ENCODE measurements around the gene GIMAP8.

Gene GIMAP8

DNA sequence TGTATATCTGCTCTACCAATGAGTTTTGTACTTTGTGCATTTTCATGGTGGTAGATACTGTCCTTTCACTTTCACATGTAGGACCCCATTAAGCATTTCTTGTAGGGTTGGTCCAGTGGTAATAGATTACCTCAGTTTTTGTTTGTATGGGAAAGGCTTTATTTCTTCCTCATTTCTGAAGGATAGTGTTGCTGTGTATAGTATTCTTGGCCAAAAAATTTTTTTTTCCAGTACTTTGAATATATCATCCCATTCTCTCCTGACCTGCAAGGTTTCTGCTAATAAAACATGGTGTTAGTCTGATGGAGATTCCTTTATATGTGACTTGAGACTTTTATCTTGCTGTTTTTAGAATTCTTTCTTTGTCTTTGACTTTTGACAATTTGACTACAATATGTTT is 12.0 kb downstream of the GIMAP8 start:
- H3K36me3 ChIP-seq (replicated peaks; ENCODE audit: insufficient read depth, low read length) = no peaks in the 10 kb centered on the region
- no peaks in the 10 kb centered on the region for H3K79me2 ChIP-seq (ENCODE audit: low read length)
- H3K4me3 ChIP-seq (ENCODE audit: low read length) = no peak overlapping the region

DNA sequence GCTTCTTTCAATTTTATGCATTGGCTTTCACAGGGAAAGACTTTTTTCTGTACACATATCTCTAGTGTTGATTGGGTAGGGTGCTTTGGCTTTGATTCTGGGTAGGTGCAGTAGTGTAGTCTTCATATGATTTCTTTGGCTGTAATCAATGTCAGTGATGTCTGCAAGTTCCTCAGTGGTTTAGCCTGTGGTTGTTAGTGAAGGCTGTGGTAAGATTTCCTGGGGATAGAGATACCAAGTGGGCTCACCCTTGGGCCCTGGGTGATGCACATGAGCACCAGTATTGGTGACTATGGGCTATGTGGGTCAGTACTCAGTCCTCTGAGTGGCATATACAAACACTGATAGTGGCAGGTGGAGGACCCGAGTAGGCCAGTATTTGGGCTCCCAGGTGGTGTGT is 13.0 kb downstream of the GIMAP8 start:
- Histone ChIP-seq H3K27ac (ENCODE audit: low read length) (no peak overlapping the region), H4K20me1 (ENCODE audit: insufficient read depth, low read length) (no peaks in the 10 kb centered on the region), H3K4me1 (ENCODE audit: low read length) (no peaks in the 10 kb centered on the region), H3K4me3 (ENCODE audit: low read length) (no peak overlapping the region), H3K9me3 (replicated peaks; ENCODE audit: insufficient read depth, low read length) (no peaks in the 10 kb centered on the region), H3K9me2 (replicated peaks; ENCODE audit: insufficient read depth, low read length) (no peaks in the 10 kb centered on the region), H3K9ac (ENCODE audit: low read length) (no peak overlapping the region), H3F3A (ENCODE audit: insufficient read depth, low read length) (no peaks in the 10 kb centered on the region), H3K36me3 (replicated peaks; ENCODE audit: insufficient read depth, low read length) (no peaks in the 10 kb centered on the region), H2AFZ (ENCODE audit: low read length) (no peak overlapping the region), H3K79me2 (ENCODE audit: low read length) (no peaks in the 10 kb centered on the region), H3K4me2 (ENCODE audit: low read depth, low read length) (no peak overlapping the region), H3K27me3 (replicated peaks; ENCODE audit: insufficient read depth, low read length) (no peaks in the 10 kb centered on the region)
- DNase-seq = no peak
- TF ChIP-seq, protein P1, sequence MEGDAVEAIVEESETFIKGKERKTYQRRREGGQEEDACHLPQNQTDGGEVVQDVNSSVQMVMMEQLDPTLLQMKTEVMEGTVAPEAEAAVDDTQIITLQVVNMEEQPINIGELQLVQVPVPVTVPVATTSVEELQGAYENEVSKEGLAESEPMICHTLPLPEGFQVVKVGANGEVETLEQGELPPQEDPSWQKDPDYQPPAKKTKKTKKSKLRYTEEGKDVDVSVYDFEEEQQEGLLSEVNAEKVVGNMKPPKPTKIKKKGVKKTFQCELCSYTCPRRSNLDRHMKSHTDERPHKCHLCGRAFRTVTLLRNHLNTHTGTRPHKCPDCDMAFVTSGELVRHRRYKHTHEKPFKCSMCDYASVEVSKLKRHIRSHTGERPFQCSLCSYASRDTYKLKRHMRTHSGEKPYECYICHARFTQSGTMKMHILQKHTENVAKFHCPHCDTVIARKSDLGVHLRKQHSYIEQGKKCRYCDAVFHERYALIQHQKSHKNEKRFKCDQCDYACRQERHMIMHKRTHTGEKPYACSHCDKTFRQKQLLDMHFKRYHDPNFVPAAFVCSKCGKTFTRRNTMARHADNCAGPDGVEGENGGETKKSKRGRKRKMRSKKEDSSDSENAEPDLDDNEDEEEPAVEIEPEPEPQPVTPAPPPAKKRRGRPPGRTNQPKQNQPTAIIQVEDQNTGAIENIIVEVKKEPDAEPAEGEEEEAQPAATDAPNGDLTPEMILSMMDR (IDR thresholded peaks at IDR 0.05; ENCODE audit: low read length) = no peak
- no peak for TF ChIP-seq EZH2phosphoT487 (IDR thresholded peaks at IDR 0.05; ENCODE audit: low read length)
- no peak for TF ChIP-seq EZH2 (optimal IDR thresholded peaks at IDR 0.05; ENCODE audit: low read depth, low read length)

More for the DNA sequence above, 12.0 kb downstream of the GIMAP8 start:
- no peaks in the 10 kb centered on the region for H4K20me1 ChIP-seq (ENCODE audit: insufficient read depth, low read length)
- H3K9me2 ChIP-seq (replicated peaks; ENCODE audit: insufficient read depth, low read length) = no peaks in the 10 kb centered on the region
- no peaks in the 10 kb centered on the region for H3K9me3 ChIP-seq (replicated peaks; ENCODE audit: insufficient read depth, low read length)
- no peak overlapping the region for H3K4me2 ChIP-seq (ENCODE audit: low read depth, low read length)
- H3K9ac ChIP-seq (ENCODE audit: low read length) = no peak overlapping the region
- H3F3A ChIP-seq (ENCODE audit: insufficient read depth, low read length) = no peaks in the 10 kb centered on the region
- H3K27me3 ChIP-seq (replicated peaks; ENCODE audit: insufficient read depth, low read length) = no peaks in the 10 kb centered on the region
- H3K4me1 ChIP-seq (ENCODE audit: low read length) = no peaks in the 10 kb centered on the region
- TF ChIP-seq EZH2 (optimal IDR thresholded peaks at IDR 0.05; ENCODE audit: low read depth, low read length) (no peak), EZH2phosphoT487 (IDR thresholded peaks at IDR 0.05; ENCODE audit: low read length) (no peak)
- TF ChIP-seq, protein P1 (IDR thresholded peaks at IDR 0.05; ENCODE audit: low read length) = no peak
- no peak overlapping the region for H2AFZ ChIP-seq (ENCODE audit: low read length)
- DNase-seq = no peak
- no peak overlapping the region for H3K27ac ChIP-seq (ENCODE audit: low read length)

DNA sequence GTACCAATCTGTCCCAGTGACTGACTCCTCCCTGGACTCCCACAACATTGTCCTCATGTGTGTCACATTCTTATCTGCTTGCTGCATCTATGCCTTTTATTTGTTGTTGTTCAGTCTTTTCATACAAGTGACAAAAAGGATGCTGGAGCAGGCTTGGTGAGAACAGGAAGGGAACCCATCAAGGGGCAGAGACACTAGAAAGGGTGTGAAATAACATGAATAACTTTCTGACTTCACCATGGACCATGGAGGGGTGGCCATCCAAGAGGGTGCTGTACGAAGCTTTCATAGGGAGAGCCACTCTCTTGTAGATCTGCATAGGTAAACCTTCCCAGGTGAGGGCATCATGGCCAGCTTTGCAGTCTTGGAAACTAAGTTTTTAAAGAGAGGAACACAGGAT is 14.5 kb downstream of the GIMAP8 start:
- Histone ChIP-seq H3K79me2 (ENCODE audit: low read length) (no peaks in the 10 kb centered on the region), H4K20me1 (ENCODE audit: insufficient read depth, low read length) (no peaks in the 10 kb centered on the region), H3K9ac (ENCODE audit: low read length) (no peak overlapping the region), H3K9me3 (replicated peaks; ENCODE audit: insufficient read depth, low read length) (no peaks in the 10 kb centered on the region), H3K36me3 (replicated peaks; ENCODE audit: insufficient read depth, low read length) (no peaks in the 10 kb centered on the region), H3K4me1 (ENCODE audit: low read length) (no peaks in the 10 kb centered on the region), H2AFZ (ENCODE audit: low read length) (no peak overlapping the region), H3K4me3 (ENCODE audit: low read length) (no peak overlapping the region), H3K4me2 (ENCODE audit: low read depth, low read length) (no peak overlapping the region), H3K27ac (ENCODE audit: low read length) (no peak overlapping the region), H3F3A (ENCODE audit: insufficient read depth, low read length) (no peaks in the 10 kb centered on the region), H3K27me3 (replicated peaks; ENCODE audit: insufficient read depth, low read length) (no peaks in the 10 kb centered on the region), H3K9me2 (replicated peaks; ENCODE audit: insufficient read depth, low read length) (no peaks in the 10 kb centered on the region)
- no peak for TF ChIP-seq EZH2 (optimal IDR thresholded peaks at IDR 0.05; ENCODE audit: low read depth, low read length)
- no peak for DNase-seq

DNA sequence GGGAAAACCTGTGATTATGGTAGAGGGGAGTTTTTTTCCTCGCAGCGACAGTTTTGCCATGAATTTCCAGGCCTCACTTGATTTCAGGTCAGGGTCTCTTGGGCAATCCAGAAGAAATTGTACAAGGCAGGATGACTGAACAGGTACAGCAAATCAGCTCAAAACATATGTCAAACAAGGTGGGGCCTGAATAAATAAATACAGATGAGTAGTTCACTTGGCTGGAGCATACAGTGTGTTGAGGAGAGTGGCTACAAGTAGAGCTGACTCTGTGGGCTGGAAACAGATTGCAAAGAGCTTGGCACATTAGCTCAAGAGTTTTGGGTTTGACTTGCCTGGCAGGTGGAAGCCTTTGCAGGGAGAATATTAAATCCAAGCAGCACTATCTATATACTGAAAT is 15.0 kb downstream of the GIMAP8 start:
- Histone ChIP-seq H2AFZ (ENCODE audit: low read length) (no peak overlapping the region), H3K79me2 (ENCODE audit: low read length) (no peaks in the 10 kb centered on the region), H3K4me2 (ENCODE audit: low read depth, low read length) (no peak overlapping the region), H3K27me3 (replicated peaks; ENCODE audit: insufficient read depth, low read length) (no peaks in the 10 kb centered on the region), H3K36me3 (replicated peaks; ENCODE audit: insufficient read depth, low read length) (no peaks in the 10 kb centered on the region), H3K9me3 (replicated peaks; ENCODE audit: insufficient read depth, low read length) (no peaks in the 10 kb centered on the region), H3K4me3 (ENCODE audit: low read length) (no peak overlapping the region), H3K27ac (ENCODE audit: low read length) (no peak overlapping the region), H3K4me1 (ENCODE audit: low read length) (no peaks in the 10 kb centered on the region), H3F3A (ENCODE audit: insufficient read depth, low read length) (no peaks in the 10 kb centered on the region), H3K9me2 (replicated peaks; ENCODE audit: insufficient read depth, low read length) (no peaks in the 10 kb centered on the region), H4K20me1 (ENCODE audit: insufficient read depth, low read length) (no peaks in the 10 kb centered on the region), H3K9ac (ENCODE audit: low read length) (no peak overlapping the region)
- DNase-seq = no peak
- TF ChIP-seq EZH2 (optimal IDR thresholded peaks at IDR 0.05; ENCODE audit: low read depth, low read length) (no peak), EZH2phosphoT487 (IDR thresholded peaks at IDR 0.05; ENCODE audit: low read length) (no peak)
- TF ChIP-seq, protein P1 (IDR thresholded peaks at IDR 0.05; ENCODE audit: low read length) = no peak
